Measurements from ENCODE around the gene PRKCH.

The PRKCH gene

GRCh38 chr14:61321385-61322010 is at the start of gene PRKCH:
Gene PRKCH, plus strand, starts transcription at chr14:61321579. Its CDS starts 523 bp downstream, at chr14:61322102.
- H3K4me3 Mint-ChIP-seq: peak within 1 kb of the TSS; percentile 87
- H3K36me3 Mint-ChIP-seq (ENCODE audit: low read depth): no peaks in the 10 kb centered on the region
- peaks cover 6% of the 10 kb centered on the region for H3K4me1 Mint-ChIP-seq
- H3K27ac Mint-ChIP-seq: no peak within 1 kb of the TSS
- peak; percentile 73 for DNase-seq
- TF ChIP-seq CTCF (IDR thresholded peaks at IDR 0.05): no peak
- peaks cover 47% of the 10 kb centered on the region for H3K27me3 Mint-ChIP-seq (ENCODE audit: low read depth, poor library complexity)
- H3K9me3 Mint-ChIP-seq: peaks cover 33% of the 10 kb centered on the region

DNA sequence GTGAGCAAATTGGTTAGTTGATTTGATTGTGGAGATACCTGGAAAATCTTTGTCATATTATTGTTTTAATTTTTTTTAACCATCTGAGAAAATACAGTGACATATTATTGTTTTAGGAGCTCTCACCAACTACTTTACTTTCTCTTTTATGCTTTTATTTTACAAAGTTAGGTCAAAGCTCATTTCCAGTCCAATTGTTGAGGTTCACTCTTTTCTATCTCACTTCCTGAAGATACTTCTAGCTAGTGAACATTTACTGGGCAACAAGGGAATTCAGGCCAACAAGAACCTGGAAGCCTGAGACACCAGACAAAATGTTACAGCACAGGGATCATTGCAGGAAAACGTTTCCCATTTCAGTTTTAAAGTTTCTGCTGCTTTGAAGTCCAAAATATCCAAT is 44.1 kb upstream of the PRKCH start:
- no peaks in the 10 kb centered on the region for H3K36me3 Mint-ChIP-seq (ENCODE audit: low read depth)
- peaks cover 81% of the 10 kb centered on the region for H3K27me3 Mint-ChIP-seq (ENCODE audit: low read depth, poor library complexity)
- H3K27ac Mint-ChIP-seq: no peak overlapping the region
- H3K4me1 Mint-ChIP-seq: peaks cover 3% of the 10 kb centered on the region
- DNase-seq: no peak
- no peak for TF ChIP-seq CTCF (IDR thresholded peaks at IDR 0.05)
- no peak overlapping the region for H3K4me3 Mint-ChIP-seq
- H3K9me3 Mint-ChIP-seq: peaks cover 12% of the 10 kb centered on the region

DNA sequence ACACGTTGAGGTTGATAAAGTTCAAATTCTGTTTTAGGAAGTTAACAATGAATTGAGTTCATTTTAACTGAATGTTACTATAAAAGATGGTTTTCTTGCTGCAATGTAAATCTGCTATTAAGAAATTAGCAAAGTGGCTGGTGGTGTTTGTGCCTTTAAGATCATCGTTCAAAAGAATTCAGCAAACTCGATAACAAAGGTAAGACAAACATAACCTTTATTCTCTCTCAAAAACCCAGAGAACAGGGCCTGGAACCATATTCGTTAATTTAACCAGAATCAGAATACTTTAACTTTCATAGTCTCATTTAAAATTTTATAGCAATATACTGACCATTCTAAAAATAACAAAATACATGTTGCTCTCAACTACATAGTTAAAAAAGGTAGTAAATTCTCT is 43.6 kb upstream of the PRKCH start:
- DNase-seq: no peak
- no peak for TF ChIP-seq CTCF (IDR thresholded peaks at IDR 0.05)
- H3K27ac Mint-ChIP-seq: no peak overlapping the region
- peaks cover 12% of the 10 kb centered on the region for H3K9me3 Mint-ChIP-seq
- no peaks in the 10 kb centered on the region for H3K36me3 Mint-ChIP-seq (ENCODE audit: low read depth)
- H3K27me3 Mint-ChIP-seq (ENCODE audit: low read depth, poor library complexity): peaks cover 83% of the 10 kb centered on the region
- no peak overlapping the region for H3K4me3 Mint-ChIP-seq
- H3K4me1 Mint-ChIP-seq: peaks cover 3% of the 10 kb centered on the region

GRCh38 chr14:61279082-61279481 is 42.3 kb upstream of the PRKCH start:
- DNase-seq: no peak
- Mint-ChIP-seq H3K4me1 (peaks cover 3% of the 10 kb centered on the region), H3K36me3 (ENCODE audit: low read depth) (no peaks in the 10 kb centered on the region), H3K4me3 (no peak overlapping the region), H3K27me3 (ENCODE audit: low read depth, poor library complexity) (peaks cover 87% of the 10 kb centered on the region), H3K27ac (no peak overlapping the region), H3K9me3 (peaks cover 12% of the 10 kb centered on the region)
- TF ChIP-seq CTCF (IDR thresholded peaks at IDR 0.05): no peak

- H3K36me3 Mint-ChIP-seq (ENCODE audit: low read depth): no peaks in the 10 kb centered on the region
- H3K27ac Mint-ChIP-seq: no peak overlapping the region
- H3K27me3 Mint-ChIP-seq (ENCODE audit: low read depth, poor library complexity): peaks cover 87% of the 10 kb centered on the region
- H3K4me3 Mint-ChIP-seq: peak overlapping the region; percentile 82
- DNase-seq: no peak
- no peak for TF ChIP-seq CTCF (IDR thresholded peaks at IDR 0.05)
- peaks cover 3% of the 10 kb centered on the region for H3K4me1 Mint-ChIP-seq
- peaks cover 12% of the 10 kb centered on the region for H3K9me3 Mint-ChIP-seq
Observed at GRCh38 chr14:61280092-61280525, 41.3 kb upstream of the PRKCH start.

DNA sequence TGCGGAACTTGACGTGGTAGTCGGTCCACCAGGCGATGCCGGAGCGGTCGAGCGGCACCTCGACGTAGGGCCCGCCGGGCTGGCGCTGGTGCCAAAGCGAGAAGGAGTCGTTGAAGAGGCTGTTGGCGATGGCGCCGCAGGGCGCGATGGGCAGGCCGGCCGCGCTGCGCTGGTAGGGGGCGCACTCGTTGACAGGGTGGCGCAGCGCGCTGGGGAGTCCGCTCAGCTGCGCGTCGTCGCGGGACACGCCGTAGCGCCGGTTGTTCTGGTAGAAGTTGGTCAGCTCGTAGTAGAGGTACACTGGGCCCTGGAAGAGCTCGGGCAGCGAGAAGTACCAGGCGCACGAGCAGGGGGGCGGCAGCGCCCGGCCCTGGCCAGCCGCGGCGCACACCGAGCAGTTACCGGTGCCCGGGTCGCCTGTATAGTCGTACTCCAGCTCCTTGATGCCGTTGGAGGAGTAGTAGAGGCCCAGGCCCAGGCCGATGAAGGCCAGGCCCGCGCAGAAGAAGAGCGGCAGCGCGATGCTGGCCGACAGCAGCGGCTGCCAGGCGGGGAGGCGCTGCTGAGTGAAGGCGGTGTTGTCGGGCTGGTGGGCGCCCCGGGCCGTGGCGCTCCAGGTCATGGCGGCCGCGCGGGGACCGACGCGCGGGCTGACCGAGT is 40.7 kb upstream of the PRKCH start:
- Mint-ChIP-seq H3K4me1 (peaks cover 3% of the 10 kb centered on the region), H3K4me3 (peak overlapping the region; percentile 82), H3K9me3 (peaks cover 12% of the 10 kb centered on the region), H3K27me3 (ENCODE audit: low read depth, poor library complexity) (peaks cover 84% of the 10 kb centered on the region), H3K27ac (no peak overlapping the region), H3K36me3 (ENCODE audit: low read depth) (no peaks in the 10 kb centered on the region)
- peak; percentile 66 for DNase-seq
- TF ChIP-seq CTCF (IDR thresholded peaks at IDR 0.05): peak; percentile 37

All from nephron progenitor cell (in vitro differentiated cells).